Mesothelial cell of epicardium (in vitro differentiated cells): ENCODE data around the gene ARRDC3. TPM values are rescaled to one million over a fixed set of nuclear protein-coding genes. Genes with fewer than 3 reads are reported as not detected.

Source experiments
- DNase-seq, 2 experiments: peaks; one replicate each; pipeline ENCODE4 v3.0.0; 2021; ENCODE audit warnings: low spot score in 2 of 2; ENCODE audit not compliant: unreplicated experiment in 2 of 2
- H3K27ac Mint-ChIP-seq: 2 replicates; pipeline ENCODE4 v1.8.0; 2021; ENCODE audit warnings: mixed read lengths
- H3K27me3 Mint-ChIP-seq: 2 replicates; pipeline ENCODE4 v1.8.0; 2021; ENCODE audit warnings: low read depth, mixed read lengths
- H3K36me3 Mint-ChIP-seq: 2 replicates; pipeline ENCODE4 v1.8.0; 2021; ENCODE audit warnings: mixed read lengths
- H3K4me1 Mint-ChIP-seq: 2 replicates; pipeline ENCODE4 v1.8.0; 2021; ENCODE audit warnings: mixed read lengths
- H3K4me3 Mint-ChIP-seq: 2 replicates; pipeline ENCODE4 v1.8.0; 2021; ENCODE audit warnings: mild to moderate bottlenecking, moderate library complexity, mixed read lengths
- H3K9me3 Mint-ChIP-seq: 2 replicates; pipeline ENCODE4 v1.8.0; 2021; ENCODE audit warnings: mixed read lengths
- total RNA-seq: library from RNA; stranded (reverse); gene quantifications from 3 replicates; pipeline ENCODE4 v1.2.1, GENCODE V29; 2021
- TF ChIP-seq, protein P1 (sequence below): fragments of 200-600 bp; sonication (generic); IDR thresholded peaks from one replicate; pipeline ENCODE4 v1.5.0; 2021; ENCODE audit warnings: antibody characterized with exemption; ENCODE audit not compliant: unreplicated experiment

Gene ARRDC3
- total RNA-seq, 1 donor from 2014 or later, result 49.9 TPM

DNA sequence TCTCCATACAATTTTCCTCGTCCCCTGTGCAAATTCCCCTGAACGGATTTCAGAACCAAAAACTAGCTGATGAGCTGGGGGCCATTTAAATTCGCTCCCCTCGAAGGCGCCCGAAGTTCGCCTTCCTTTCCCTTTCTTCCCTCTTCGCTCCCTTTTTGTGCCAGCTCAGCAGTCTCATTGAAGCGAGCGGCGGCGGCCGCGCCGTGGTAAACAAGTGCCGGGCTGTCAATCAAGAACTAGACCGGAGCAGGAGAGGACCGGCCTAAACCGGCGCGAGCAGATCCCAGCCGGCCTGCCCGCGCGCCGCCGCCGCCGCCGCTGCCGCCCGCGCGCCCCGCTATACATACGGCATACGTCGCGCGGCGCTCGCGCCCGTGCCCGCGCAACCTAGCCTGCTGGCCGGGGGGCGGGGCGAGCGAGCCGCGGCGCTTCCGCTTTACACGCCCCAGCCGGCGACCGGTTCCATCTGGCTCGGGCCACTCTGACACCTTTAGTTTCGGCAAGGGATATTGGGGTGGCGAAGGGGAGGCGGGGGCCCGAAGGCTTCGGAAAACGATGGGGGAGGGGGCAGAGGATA is 3.1 kb downstream of the ARRDC3 start:
- TF ChIP-seq, protein P1, sequence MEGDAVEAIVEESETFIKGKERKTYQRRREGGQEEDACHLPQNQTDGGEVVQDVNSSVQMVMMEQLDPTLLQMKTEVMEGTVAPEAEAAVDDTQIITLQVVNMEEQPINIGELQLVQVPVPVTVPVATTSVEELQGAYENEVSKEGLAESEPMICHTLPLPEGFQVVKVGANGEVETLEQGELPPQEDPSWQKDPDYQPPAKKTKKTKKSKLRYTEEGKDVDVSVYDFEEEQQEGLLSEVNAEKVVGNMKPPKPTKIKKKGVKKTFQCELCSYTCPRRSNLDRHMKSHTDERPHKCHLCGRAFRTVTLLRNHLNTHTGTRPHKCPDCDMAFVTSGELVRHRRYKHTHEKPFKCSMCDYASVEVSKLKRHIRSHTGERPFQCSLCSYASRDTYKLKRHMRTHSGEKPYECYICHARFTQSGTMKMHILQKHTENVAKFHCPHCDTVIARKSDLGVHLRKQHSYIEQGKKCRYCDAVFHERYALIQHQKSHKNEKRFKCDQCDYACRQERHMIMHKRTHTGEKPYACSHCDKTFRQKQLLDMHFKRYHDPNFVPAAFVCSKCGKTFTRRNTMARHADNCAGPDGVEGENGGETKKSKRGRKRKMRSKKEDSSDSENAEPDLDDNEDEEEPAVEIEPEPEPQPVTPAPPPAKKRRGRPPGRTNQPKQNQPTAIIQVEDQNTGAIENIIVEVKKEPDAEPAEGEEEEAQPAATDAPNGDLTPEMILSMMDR, result no peak
- peak overlapping the region; percentile 100 for H3K27ac Mint-ChIP-seq

DNA sequence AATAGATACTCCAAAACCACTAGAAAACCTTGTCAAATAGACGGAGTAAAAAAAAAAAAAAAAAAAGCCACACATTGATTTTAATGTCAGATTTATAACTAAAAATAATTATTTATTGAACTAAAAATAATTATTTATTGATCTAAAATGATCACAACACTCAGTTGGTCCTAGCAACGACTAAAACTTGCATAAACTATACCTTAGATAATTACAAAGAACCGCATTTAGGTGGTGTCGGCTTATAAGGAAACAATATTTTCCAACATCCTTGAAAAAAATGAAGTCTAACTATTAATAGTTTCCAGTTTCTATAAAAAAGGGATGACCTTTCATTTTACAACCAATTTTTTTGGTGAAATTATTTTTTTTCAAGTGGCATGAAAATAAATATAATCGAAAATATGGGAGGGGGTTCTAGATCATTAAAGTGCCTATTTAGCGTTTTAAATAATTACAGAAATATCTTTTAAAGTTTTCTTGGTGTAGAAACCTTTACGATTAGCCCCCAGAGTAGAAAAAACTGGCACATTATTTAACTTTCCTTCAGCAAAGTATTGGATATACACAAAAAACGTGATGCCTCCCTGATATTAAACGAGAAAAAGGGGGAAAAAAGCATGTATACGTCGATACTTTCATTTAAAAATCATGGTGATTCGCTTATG is 3.7 kb downstream of the ARRDC3 start:
- Mint-ChIP-seq H3K36me3 (peaks cover 16% of the 10 kb centered on the region), H3K4me1 (peaks cover 28% of the 10 kb centered on the region), H3K9me3 (no peaks in the 10 kb centered on the region), H3K4me3 (peak overlapping the region; percentile 97), H3K27me3 (no peaks in the 10 kb centered on the region), H3K27ac (peak overlapping the region; percentile 100)
- DNase-seq, result no peak
- TF ChIP-seq, protein P1, result no peak

More for the DNA sequence above, 3.1 kb downstream of the ARRDC3 start:
- Mint-ChIP-seq H3K36me3 (peaks cover 10% of the 10 kb centered on the region), H3K4me3 (peak overlapping the region; percentile 97), H3K4me1 (peaks cover 32% of the 10 kb centered on the region), H3K9me3 (no peaks in the 10 kb centered on the region), H3K27me3 (no peaks in the 10 kb centered on the region)
- DNase-seq, result peak; percentile 90 to 95

DNA sequence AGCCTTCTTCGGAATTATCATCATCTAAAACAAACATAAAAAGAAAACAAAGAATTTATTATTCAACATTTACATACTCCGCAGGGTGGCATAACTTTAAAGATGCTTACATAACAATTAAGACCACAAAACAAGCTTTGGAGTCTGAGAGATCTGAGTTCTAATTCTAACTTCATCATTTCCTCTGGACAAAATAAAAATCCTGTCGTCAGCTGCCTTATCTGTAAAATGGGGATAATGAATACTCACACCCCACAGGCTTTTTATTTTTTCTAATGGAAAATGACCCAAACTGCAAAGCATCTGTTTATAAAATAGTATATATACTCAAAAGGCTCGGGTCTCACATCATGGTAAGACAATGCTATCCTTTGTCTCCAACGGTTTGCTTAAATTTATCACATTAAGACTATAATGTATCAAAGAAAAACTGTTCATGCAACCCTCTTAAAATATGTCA is 4.3 kb downstream of the ARRDC3 start:
- H3K27ac Mint-ChIP-seq, result peak overlapping the region; percentile 100
- H3K9me3 Mint-ChIP-seq, result no peaks in the 10 kb centered on the region
- DNase-seq, result no peak
- peak overlapping the region; percentile 97 for H3K4me3 Mint-ChIP-seq
- peaks cover 26% of the 10 kb centered on the region for H3K4me1 Mint-ChIP-seq
- H3K36me3 Mint-ChIP-seq, result peaks cover 20% of the 10 kb centered on the region
- TF ChIP-seq, protein P1, result no peak
- H3K27me3 Mint-ChIP-seq, result no peaks in the 10 kb centered on the region

DNA sequence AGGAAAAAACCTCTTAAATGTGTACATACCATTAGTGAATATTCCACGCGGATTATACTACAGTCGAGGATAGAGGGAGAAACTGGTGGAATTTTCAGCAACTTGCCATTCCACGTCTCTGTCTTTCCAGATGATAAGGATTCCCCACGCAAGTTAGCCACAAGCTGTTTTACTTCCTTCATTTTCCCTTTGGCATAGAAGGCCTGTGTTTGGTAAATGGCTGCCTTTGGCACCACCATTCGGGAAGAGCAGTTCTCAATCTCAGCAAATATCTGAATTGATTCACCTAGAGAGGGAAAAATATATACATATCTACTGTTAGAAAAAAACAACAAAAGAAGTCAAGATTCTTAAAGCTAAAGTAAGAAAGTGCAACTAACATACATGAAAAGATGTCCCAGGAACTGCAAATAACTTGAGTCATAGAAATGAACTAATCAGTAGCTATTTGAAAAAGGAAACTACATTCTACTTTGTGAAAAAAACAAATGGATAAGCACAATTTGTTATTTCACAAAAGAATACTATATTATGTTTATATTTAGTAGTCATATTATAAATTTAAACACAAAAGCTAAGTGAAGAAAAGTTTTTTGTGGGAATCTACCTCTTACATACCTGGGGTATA is 8.1 kb downstream of the ARRDC3 start:
- H3K36me3 Mint-ChIP-seq, result peaks cover 41% of the 10 kb centered on the region
- peak overlapping the region; percentile 74 for H3K27ac Mint-ChIP-seq

DNA sequence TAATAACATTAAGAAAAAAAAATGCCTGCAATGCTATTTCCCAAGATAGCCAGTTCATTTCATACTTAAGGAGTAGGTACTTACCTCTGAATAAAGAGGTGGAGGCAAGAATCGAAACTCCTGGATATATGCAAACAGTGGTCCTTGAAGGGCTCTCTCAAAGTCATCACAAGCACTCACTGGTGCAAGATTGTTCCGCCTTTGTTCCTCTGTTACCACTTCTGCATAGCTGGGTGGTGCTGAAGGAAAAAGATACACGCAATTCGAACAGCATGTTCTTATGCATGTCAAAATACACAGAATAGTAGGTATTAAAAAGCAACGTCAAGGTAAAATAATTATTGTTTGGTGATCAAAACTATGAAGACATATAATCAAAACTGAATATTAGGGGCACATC is 9.5 kb downstream of the ARRDC3 start:
- DNase-seq, result no peak
- no peaks in the 10 kb centered on the region for H3K9me3 Mint-ChIP-seq
- H3K4me1 Mint-ChIP-seq, result peaks cover 31% of the 10 kb centered on the region
- H3K4me3 Mint-ChIP-seq, result no peak overlapping the region
- peak overlapping the region; percentile 13 for H3K27ac Mint-ChIP-seq
- no peaks in the 10 kb centered on the region for H3K27me3 Mint-ChIP-seq
- TF ChIP-seq, protein P1, result no peak
- peaks cover 49% of the 10 kb centered on the region for H3K36me3 Mint-ChIP-seq

More for the DNA sequence above, 8.1 kb downstream of the ARRDC3 start:
- Mint-ChIP-seq H3K4me1 (peaks cover 36% of the 10 kb centered on the region), H3K9me3 (no peaks in the 10 kb centered on the region), H3K4me3 (no peak overlapping the region), H3K27me3 (no peaks in the 10 kb centered on the region)
- no peak for DNase-seq
- TF ChIP-seq, protein P1, result no peak
